VCaP (cell line): ENCODE measurements around the gene BICRAL.
A peak's percentile ranks its signal among the peaks of the same experiment; 100 is the strongest.

ENCODE experiments used
- H3K27ac ChIP-seq: fragments of 450-650 bp; 2 replicates; pipeline ENCODE4 v1.5.1; 2017
- TF ChIP-seq, protein P1 (sequence below): fragments of 450-650 bp; conservative IDR thresholded peaks from 2 replicates; pipeline ENCODE4 v1.5.1; 2017; ENCODE audit warnings: mild to moderate bottlenecking, moderate library complexity

Gene BICRAL

DNA sequence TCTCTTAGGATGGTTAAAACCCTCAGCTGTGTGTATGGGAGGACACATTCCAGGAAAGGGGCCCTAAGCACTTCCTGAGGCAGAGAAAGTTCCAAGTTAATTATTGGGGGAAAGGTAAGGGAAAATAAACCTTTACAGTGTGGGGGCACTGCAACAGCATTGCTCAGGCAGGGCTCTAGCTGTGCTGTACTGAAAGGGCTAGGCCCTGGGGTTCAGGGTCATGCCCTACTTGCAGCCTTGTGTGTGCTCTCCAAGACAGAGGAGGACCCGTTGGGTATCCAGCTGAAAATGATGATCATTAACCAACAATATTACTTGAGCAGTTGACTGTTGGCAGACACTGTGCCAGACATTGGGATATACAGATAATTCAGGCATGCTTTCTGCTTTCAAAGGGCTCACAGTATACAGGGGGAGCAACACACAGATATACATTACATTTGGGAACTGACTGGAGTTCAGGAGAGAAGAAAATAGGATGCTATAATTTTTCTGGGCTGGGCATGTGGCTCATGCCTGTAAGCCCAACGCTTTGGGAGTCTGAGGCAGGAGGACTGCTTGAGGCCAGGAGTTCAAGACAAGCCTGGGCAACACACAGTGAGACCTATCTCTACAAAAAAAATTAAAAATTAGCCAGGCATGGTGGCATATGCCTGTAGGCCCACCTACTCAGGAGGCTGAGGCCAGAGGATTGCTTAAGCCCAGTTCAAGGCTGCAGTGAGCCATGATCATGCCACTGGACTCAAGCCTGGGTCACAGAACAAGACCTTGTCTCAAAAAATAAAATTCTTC lies 88.5 kb downstream of the BICRAL start:
- H3K27ac ChIP-seq, result no peak overlapping the region
- TF ChIP-seq, protein P1, sequence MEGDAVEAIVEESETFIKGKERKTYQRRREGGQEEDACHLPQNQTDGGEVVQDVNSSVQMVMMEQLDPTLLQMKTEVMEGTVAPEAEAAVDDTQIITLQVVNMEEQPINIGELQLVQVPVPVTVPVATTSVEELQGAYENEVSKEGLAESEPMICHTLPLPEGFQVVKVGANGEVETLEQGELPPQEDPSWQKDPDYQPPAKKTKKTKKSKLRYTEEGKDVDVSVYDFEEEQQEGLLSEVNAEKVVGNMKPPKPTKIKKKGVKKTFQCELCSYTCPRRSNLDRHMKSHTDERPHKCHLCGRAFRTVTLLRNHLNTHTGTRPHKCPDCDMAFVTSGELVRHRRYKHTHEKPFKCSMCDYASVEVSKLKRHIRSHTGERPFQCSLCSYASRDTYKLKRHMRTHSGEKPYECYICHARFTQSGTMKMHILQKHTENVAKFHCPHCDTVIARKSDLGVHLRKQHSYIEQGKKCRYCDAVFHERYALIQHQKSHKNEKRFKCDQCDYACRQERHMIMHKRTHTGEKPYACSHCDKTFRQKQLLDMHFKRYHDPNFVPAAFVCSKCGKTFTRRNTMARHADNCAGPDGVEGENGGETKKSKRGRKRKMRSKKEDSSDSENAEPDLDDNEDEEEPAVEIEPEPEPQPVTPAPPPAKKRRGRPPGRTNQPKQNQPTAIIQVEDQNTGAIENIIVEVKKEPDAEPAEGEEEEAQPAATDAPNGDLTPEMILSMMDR, result no peak

DNA sequence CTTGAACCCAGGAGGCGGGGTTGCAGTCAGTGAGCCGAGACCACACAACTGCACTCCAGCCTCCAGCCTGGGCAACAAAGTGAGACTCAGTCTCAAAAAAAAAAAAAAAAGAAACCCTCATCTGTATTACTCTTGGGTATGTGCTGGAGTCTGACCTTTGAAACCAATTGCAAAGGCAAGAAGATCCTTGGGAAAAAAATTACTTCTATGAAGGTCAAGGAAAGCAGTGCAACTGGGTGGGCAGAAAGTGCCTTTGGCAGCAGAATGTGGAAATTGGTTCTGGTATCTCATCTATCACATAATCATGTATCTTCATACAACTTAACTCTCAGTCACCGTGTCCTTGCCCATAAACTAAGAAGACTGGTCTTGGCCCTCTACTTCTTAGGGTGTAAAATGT lies 89.9 kb downstream of the BICRAL start:
- H3K27ac ChIP-seq, result no peak overlapping the region
- TF ChIP-seq, protein P1, result no peak

DNA sequence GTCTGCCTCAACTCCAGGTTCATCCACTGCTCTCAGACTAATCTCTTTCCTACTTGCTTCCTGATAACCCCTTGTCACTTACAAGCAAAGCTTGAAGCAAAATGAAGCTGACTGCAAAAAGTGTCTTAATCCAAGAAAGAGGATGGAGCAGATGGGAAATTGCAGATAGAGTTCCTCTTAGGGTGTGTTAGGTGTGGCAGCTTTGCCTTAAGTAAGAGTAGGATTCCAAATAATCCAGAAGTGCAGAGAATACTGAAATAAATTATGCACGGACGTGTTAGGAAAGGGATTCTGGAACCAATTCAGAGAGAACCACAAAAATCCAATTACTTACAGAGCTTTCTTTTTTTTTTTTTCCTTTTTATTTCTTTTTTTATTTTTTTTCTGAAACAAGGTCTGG lies 91.5 kb downstream of the BICRAL start:
- TF ChIP-seq, protein P1, result no peak
- no peak overlapping the region for H3K27ac ChIP-seq

DNA sequence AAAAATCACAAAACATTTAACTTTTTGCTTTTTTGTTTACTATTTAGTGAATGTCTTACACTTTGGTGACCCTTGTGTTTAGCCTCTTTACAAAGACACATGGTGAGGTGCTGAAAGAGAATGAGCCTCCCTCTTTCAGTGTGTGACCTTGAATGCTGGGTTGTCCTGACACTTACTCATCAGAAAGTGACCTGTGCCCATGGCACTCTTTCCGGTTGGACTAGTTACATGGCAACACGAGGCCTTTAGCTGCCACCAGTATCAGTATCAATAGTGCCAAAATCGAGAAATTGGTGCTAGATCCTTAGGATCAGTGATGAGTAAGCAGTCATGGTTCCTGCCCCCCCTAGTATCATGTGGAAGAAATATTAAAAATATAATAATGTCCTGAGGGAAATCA lies 95.8 kb downstream of the BICRAL start:
- H3K27ac ChIP-seq, result no peak overlapping the region; the same call in 1 of the 2 replicates
- TF ChIP-seq, protein P1, result no peak

DNA sequence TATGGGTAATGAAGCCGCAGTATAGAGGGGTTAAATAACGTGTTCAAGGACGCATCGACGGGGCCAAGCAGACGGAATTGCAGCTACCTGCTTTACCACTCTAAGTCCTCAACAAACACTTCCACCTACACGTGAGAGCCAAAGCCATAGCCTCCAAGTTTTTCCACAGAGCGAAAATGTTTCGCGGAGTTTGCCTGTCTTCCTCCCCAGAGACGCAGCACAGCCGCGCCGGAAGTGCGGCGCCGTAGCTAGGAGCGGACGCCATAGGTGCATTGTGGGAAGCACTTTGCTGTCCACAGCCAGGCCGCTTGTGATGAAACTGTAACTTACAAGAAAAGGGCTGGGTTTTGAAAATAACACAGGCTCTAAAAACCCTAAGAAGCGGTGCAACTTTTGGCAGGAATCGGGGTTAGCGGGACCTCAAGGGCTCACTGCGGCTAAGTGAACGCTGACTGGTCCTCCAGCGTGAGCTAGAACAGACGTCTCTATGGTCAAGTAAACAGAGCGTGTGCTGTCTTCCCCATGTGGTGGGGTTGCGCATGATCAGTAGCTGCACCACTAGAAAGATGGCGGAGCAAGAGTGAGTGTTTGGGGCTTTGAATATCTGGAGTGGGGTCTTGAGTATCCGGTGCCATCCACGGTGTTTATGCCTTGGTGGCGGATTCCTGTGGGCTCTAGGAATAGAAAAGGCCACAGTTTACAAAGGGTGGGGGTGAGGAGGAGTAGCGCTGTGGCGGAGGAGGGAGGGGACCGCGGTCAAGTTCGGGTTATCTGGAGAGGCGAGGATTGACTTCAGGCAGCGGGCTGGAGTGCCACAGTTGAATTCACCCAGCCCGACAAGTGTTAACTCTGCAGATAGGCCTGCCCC lies 97.8 kb downstream of the BICRAL start, which contains the start of gene RPL7L1:
RPL7L1 (plus strand) TSS at position 245 of the 868 bp plus-strand sequence; CDS start at position 540, 295 bp downstream.
- TF ChIP-seq, protein P1, result no peak
- H3K27ac ChIP-seq, result peak within 1 kb of the TSS; percentile 96

DNA sequence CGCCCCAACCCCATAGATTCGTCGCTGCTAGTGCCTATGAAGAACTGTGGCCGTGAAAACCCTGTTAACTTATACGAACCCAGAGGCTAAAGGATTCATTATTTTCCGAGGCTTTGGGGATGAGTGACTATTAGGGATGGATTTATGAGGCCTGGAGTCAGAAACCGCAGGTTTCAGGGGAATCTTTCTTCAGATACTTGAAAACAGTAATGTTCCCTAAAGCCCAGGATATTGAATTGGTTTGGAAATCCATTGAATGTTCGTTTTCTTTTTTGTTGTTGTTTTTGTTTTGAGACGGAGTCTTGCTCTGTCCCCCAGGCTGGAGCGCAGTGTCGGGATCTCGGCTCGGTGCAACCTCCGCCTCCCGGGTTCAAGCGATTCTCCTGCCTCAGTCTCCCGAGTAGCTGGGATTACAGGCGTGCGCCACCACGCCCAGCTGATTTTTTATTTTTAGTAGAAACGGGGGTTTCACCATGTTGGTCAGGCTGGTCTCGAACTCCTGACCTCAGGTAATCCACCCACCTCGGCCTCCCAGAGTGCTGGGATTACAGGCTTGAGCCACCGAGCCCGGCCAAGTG lies 98.5 kb downstream of the BICRAL start:
- H3K27ac ChIP-seq, result peak overlapping the region; percentile 96

DNA sequence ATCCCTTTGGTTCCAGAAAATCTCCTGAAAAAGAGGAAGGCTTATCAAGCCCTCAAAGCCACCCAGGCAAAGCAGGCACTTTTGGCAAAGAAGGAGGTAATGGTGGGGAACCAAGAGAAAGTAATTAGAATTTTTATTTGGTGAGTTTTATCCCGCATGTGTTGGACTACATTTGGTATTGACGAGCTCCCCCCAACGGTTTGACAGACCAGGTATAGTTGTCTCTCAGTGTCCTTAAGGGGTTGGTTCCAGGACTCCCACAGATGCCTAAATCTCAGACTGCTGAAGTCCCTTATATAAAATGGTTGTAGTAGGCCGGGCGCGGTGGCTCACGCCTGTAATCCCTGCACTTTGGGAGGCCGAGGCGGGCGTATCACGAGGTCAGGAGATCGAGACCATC lies 99.0 kb downstream of the BICRAL start:
- TF ChIP-seq, protein P1, result 0 out of 2 replicates have a peak, but pooled peaks have one; percentile 6
- peak overlapping the region; percentile 96 for H3K27ac ChIP-seq
